CD14-positive monocyte (primary cell): ENCODE results near the gene RPS21. TPM values are rescaled to one million over a fixed set of nuclear protein-coding genes. Genes with fewer than 3 reads are reported as not detected.

Source experiments
- DNase-seq, 3 donors: peaks; one replicate each; pipeline ENCODE4 v3.0.0-alpha.2; 2011 to 2022
- H2AFZ ChIP-seq: 2 replicates; pipeline ENCODE4 v1.6.0; 2012; ENCODE audit warnings: mild to moderate bottlenecking, low read depth, low read length, inconsistent platforms; ENCODE audit not compliant: insufficient read depth, poor library complexity, severe bottlenecking
- H3K27ac ChIP-seq, 2 donors: 1 replicate in 1 of 2; 2 replicates in 1 of 2; pipeline ENCODE4 v1.5.1; 2012 to 2013; ENCODE audit warnings: low read length in 2 of 2, control low read depth in 1 of 2, inconsistent platforms in 1 of 2, low read depth in 1 of 2, mild to moderate bottlenecking in 1 of 2
- H3K27me3 ChIP-seq, 2 donors: one replicate each; pipeline versions ENCODE4 v1.6.0 to v1.6.1; 2011 to 2013; ENCODE audit warnings: low read length in 2 of 2; ENCODE audit not compliant: control insufficient read depth in 2 of 2, insufficient read depth in 2 of 2
- H3K36me3 ChIP-seq, 2 donors: replicated peaks in 1 of 2; 1 replicate in 1 of 2; 2 replicates in 1 of 2; pipeline versions ENCODE4 v1.5.1 to v1.6.1; 2012 to 2013; ENCODE audit warnings: low read length in 2 of 2, control low read depth in 1 of 2, inconsistent platforms in 1 of 2, mild to moderate bottlenecking in 1 of 2; ENCODE audit not compliant: insufficient read depth in 2 of 2, control insufficient read depth in 1 of 2
- H3K4me1 ChIP-seq, 2 donors: 1 replicate in 1 of 2; 2 replicates in 1 of 2; pipeline versions ENCODE4 v1.5.1 to v1.6.1; 2012 to 2013; ENCODE audit warnings: low read length in 2 of 2, control low read depth in 1 of 2, inconsistent platforms in 1 of 2, mild to moderate bottlenecking in 1 of 2, moderate library complexity in 1 of 2; ENCODE audit not compliant: insufficient read depth in 2 of 2, control insufficient read depth in 1 of 2
- H3K4me2 ChIP-seq: replicated peaks from 2 replicates; pipeline ENCODE3; 2012; ENCODE audit warnings: low read length, moderate library complexity, mild to moderate bottlenecking; ENCODE audit not compliant: poor library complexity, severe bottlenecking; ENCODE audit errors: extremely low read depth
- H3K4me3 ChIP-seq, 3 experiments: fragments of 200-600 bp in 1 of 3; sonication (generic) in 1 of 3; replicated peaks in 1 of 3; 1 replicate in 2 of 3; 2 replicates in 1 of 3; pipeline ENCODE4 v1.5.1; 2011 to 2013; ENCODE audit warnings: low read length in 3 of 3, mild to moderate bottlenecking in 3 of 3, control low read depth in 2 of 3, low read depth in 2 of 3, inconsistent platforms in 1 of 3, moderate library complexity in 1 of 3
- H3K79me2 ChIP-seq: 2 replicates; pipeline ENCODE4 v1.6.0; 2012; ENCODE audit warnings: mild to moderate bottlenecking, control low read depth, inconsistent platforms, low read length, moderate library complexity; ENCODE audit not compliant: insufficient read depth
- H3K9ac ChIP-seq: 2 replicates; pipeline ENCODE4 v1.6.0; 2017; ENCODE audit warnings: low read length, mild to moderate bottlenecking; ENCODE audit not compliant: insufficient read depth, poor library complexity, severe bottlenecking
- H3K9me3 ChIP-seq, 2 donors: replicated peaks in 1 of 2; 1 replicate in 1 of 2; 2 replicates in 1 of 2; pipeline versions ENCODE4 v1.5.1 to v1.6.1; 2012 to 2013; ENCODE audit warnings: low read length in 2 of 2, control low read depth in 1 of 2; ENCODE audit not compliant: control insufficient read depth in 1 of 2, insufficient read depth in 1 of 2
- H4K20me1 ChIP-seq: 2 replicates; pipeline ENCODE4 v1.6.0; 2012; ENCODE audit warnings: mild to moderate bottlenecking, low read length, control low read depth, moderate library complexity; ENCODE audit not compliant: insufficient read depth
- H3K27ac Mint-ChIP-seq, 7 donors: one replicate each; pipeline ENCODE4 v1.8.0; 2020; ENCODE audit warnings: mild to moderate bottlenecking in 7 of 7, mixed read lengths in 7 of 7, moderate library complexity in 6 of 7, inconsistent platforms in 2 of 7
- H3K27me3 Mint-ChIP-seq, 3 donors: one replicate each; pipeline ENCODE4 v1.8.0; 2021 to 2022; ENCODE audit warnings: low read depth in 3 of 3, mild to moderate bottlenecking in 3 of 3, mixed read lengths in 3 of 3, moderate library complexity in 3 of 3, inconsistent platforms in 1 of 3
- H3K36me3 Mint-ChIP-seq, 2 donors: one replicate each; pipeline ENCODE4 v1.8.0; 2020; ENCODE audit warnings: mixed read lengths in 2 of 2, inconsistent platforms in 1 of 2, mild to moderate bottlenecking in 1 of 2
- H3K4me1 Mint-ChIP-seq: one replicate; pipeline ENCODE4 v1.8.0; 2020; ENCODE audit warnings: mild to moderate bottlenecking, mixed read lengths
- H3K4me3 Mint-ChIP-seq, 2 donors: one replicate each; pipeline ENCODE4 v1.8.0; 2020; ENCODE audit warnings: mild to moderate bottlenecking in 2 of 2, mixed read lengths in 2 of 2, moderate library complexity in 1 of 2
- H3K9me3 Mint-ChIP-seq, 7 donors: one replicate each; pipeline ENCODE4 v1.8.0; 2020 to 2022; ENCODE audit warnings: mixed read lengths in 7 of 7, mild to moderate bottlenecking in 6 of 7, moderate library complexity in 6 of 7, inconsistent platforms in 2 of 7
- CTCF ChIP-seq: fragments of 200-600 bp; IDR thresholded peaks from one replicate; pipeline ENCODE4 v1.8.0; 2022; ENCODE audit warnings: antibody characterized with exemption, mild to moderate bottlenecking
- WGBS: methylation state at CpG from one replicate; pipeline ENCODE4 v1.1.5; 2013; ENCODE audit warnings: missing lambda C conversion rate; ENCODE audit not compliant: insufficient coverage; 5-methylcytosine and 5-hydroxymethylcytosine counted together
- intact Hi-C, 2 donors: fragments of 100-400 bp; cut with micrococcal nuclease; formaldehyde crosslinking; loops; one replicate each; pipeline versions ENCODE4 v1.15.0 to v1.15.1; 2023
- polyA plus RNA-seq, 3 donors: library from polyadenylated mRNA; depleted of rRNA in 1 of 3; unstranded in 2 of 3; stranded (reverse) in 1 of 3; fragments of 300-500 nt in 2 of 3; fragments of >200 nt in 1 of 3; fragmentation: Illumina TruSeq in 2 of 3; gene quantifications; 1 replicate in 2 of 3; 2 replicates in 1 of 3; pipeline ENCODE4 v1.2.3, GENCODE V29; 2012 to 2021

Gene RPS21
- polyA plus RNA-seq, 3 donors = 799 to 6,263 (median 968) TPM

- Histone ChIP-seq H3K9ac (no peak overlapping the region), H3K27me3 (no peaks in the 10 kb centered on the region), H3K4me2 (no peak overlapping the region), H3K27ac (no peak overlapping the region), H3K4me3 (no peak overlapping the region), H3K4me1 (peaks cover 13 to 18% of the 10 kb centered on the region in 2 donors), H4K20me1 (peaks cover 7% of the 10 kb centered on the region), H3K36me3 (peaks cover 3 to 9% of the 10 kb centered on the region in 2 donors), H3K79me2 (peaks cover 19% of the 10 kb centered on the region), H2AFZ (no peak overlapping the region), H3K9me3 (no peaks in the 10 kb centered on the region)
- peaks cover 0 to 7% (median 0%) of the 10 kb centered on the region in 7 donors for H3K9me3 Mint-ChIP-seq
- H3K27me3 Mint-ChIP-seq = peaks cover 0 to 2% (median 2%) of the 10 kb centered on the region in 3 donors
- intact Hi-C loops = loop anchor here in 1 of 2 donors (10.0 kb wide), 2 partner anchors 167 to 393 kb away; partner anchors contain the start of genes MRGBP and OSBPL2
- H3K4me1 Mint-ChIP-seq = peaks cover 18% of the 10 kb centered on the region
- H3K27ac Mint-ChIP-seq = no peak overlapping the region
- peak; percentile 22 for TF ChIP-seq CTCF
- H3K4me3 Mint-ChIP-seq = no peak overlapping the region
- peaks cover 9 to 29% of the 10 kb centered on the region in 2 donors for H3K36me3 Mint-ChIP-seq
- DNase-seq = no peak
- 87% methylated on average over 21 of the region's 21 CpGs for WGBS
These were observed 14.5 kb downstream of the RPS21 start for GRCh38 chr20:62401331-62401779.

- Histone ChIP-seq H3K79me2 (peaks cover 23% of the 10 kb centered on the region), H2AFZ (no peak overlapping the region), H3K4me2 (no peak overlapping the region), H3K9me3 (no peaks in the 10 kb centered on the region), H4K20me1 (peaks cover 10% of the 10 kb centered on the region), H3K27ac (no peak overlapping the region), H3K9ac (no peak overlapping the region), H3K27me3 (no peaks in the 10 kb centered on the region), H3K36me3 (peaks cover 3 to 9% of the 10 kb centered on the region in 2 donors), H3K4me1 (peaks cover 20 to 27% of the 10 kb centered on the region in 2 donors), H3K4me3 (no peak overlapping the region)
- Mint-ChIP-seq H3K4me1 (peaks cover 20% of the 10 kb centered on the region), H3K36me3 (peaks cover 9 to 29% of the 10 kb centered on the region in 2 donors), H3K4me3 (no peak overlapping the region), H3K27ac (no peak overlapping the region), H3K9me3 (peaks cover 0 to 6% (median 0%) of the 10 kb centered on the region in 7 donors), H3K27me3 (peaks cover 0 to 2% (median 2%) of the 10 kb centered on the region in 3 donors)
- 98% methylated on average over 20 of the region's 23 CpGs for WGBS
- no peak for DNase-seq
- intact Hi-C loops = loop anchor here in 1 of 2 donors (10.0 kb wide), 2 partner anchors 168 to 392 kb away; partner anchors contain the start of genes MRGBP and OSBPL2
- no peak for TF ChIP-seq CTCF
These were observed 15.7 kb downstream of the RPS21 start for GRCh38 chr20:62402456-62403150.
